HG03432 (cell line): ENCODE data around the gene LAMC1.

Source experiments
- ATAC-seq: cut with Tn5 transposase; IDR thresholded peaks from one replicate; pipeline ENCODE4 v1.9.1; 2021; ENCODE audit warnings: mild to moderate bottlenecking, moderate library complexity; ENCODE audit not compliant: unreplicated experiment

LAMC1 gene

DNA sequence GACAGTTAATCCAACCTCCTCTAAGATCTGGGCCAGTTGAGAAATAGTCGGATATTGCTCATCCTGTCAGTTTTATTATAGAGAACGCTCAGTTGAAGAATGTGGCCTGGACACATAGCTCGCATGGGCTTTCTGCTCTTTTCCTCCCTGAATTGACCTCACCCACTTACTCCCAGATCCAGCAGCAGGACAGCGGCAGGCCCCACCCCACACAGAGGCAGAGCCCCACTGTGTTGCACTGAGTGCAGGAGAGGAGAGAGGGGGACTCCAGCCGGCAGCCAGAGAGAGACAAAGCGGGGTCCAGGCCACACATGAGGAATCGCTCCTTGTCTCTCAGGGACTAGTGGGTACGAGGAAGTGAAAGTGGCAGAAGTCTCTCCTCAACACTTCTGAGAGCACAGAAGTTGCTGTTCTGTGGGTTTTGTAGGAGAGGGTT is 78.6 kb downstream of the LAMC1 start:
- ATAC-seq = peak; percentile 66

GRCh38 chr1:183103147-183103546 is 79.9 kb downstream of the LAMC1 start:
- no peak for ATAC-seq

- no peak for ATAC-seq
Measured at GRCh38 chr1:183103577-183103976, 80.4 kb downstream of the LAMC1 start.

- ATAC-seq = no peak
Measured at GRCh38 chr1:183105449-183105848, 82.2 kb downstream of the LAMC1 start.

DNA sequence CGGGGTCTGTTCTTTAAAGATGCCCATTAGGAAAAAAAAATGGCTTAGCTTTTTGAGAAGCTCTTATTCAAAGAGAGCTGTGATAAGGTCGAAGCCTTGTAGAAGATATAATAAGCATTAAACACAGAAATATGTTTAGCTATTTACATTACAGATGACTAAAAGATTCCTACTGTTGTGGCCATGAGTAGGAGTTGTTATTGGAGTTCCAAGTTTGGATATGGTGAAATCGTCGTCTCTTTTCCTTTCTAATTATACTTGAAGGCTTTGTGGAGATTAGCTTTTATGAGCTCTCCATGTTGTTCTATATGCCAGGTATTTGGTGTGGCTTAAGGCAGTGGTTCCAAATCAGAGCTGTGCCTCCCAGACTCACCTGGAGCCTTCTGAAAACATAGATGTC is 82.9 kb downstream of the LAMC1 start:
- no peak for ATAC-seq

DNA sequence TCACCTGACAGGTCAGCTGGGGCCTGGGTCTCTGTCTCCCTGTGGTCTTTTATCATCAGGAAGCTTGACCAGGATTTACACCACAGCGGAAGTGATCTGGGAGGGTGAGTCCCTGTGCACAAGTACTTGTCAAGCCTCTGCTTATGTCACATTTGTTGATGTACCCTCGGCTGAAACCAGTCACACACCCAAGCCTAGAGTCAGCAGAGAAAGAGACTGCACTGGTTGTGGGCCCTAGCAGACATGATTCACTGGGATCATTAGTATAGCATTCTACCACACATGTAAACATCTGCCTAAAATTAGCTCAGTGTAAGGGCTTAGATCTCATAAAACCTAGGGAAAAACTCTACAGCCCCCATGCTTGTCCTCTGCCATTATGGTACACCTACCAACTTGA is 83.5 kb downstream of the LAMC1 start:
- no peak for ATAC-seq

- no peak for ATAC-seq
Measured at GRCh38 chr1:183110326-183110880, 87.2 kb downstream of the LAMC1 start.

DNA sequence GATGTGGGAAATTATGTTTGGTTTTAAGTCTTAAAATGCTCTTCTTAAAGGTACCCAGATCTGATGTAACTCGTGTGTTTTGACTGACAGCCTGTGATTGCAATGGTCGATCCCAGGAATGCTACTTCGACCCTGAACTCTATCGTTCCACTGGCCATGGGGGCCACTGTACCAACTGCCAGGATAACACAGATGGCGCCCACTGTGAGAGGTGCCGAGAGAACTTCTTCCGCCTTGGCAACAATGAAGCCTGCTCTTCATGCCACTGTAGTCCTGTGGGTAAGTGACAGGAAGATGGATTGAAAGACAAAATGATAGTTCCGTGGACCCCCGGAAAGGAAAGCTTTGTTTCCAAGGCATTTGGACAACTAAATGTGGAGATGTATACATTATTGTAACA is 91.2 kb downstream of the LAMC1 start:
- no peak for ATAC-seq

DNA sequence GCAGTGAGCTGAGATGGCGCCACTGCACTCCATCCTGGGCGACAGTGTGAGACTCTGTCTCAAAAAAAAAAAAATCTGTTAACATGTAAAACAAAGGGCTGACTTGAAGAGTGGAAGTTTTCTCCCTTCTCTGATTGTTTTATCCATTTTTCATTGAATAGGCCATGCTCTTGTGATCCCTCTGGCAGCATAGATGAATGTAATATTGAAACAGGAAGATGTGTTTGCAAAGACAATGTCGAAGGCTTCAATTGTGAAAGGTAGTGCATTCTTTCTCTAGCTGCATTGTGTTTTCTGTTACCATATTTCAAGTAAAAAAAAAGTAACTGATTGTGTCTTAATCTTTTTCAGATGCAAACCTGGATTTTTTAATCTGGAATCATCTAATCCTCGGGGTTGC is 93.2 kb downstream of the LAMC1 start:
- ATAC-seq = no peak

- no peak for ATAC-seq
Measured at GRCh38 chr1:183121609-183122008, 98.4 kb downstream of the LAMC1 start.

DNA sequence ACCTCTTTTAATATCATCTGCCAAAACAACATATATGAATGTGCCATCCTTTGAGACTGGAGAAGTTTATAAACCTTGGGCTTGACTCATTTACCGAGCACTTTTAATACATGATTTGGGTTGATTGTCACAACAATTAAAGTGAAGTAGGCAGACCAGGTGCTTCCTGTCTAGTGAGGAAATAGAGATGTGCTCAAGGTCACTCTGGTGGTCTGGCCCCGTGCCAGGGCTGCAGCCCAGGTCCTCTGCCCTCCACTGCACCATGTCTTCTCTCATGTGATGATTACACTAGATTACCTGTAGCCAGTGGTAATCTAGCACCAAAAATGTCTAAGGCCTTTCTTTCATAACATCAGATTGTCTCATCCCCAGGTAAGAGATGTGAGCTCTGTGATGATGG is 101.0 kb downstream of the LAMC1 start:
- ATAC-seq = no peak

- no peak for ATAC-seq
Measured at GRCh38 chr1:183125279-183125999, 102.2 kb downstream of the LAMC1 start.

GRCh38 chr1:183126000-183126366 is 102.8 kb downstream of the LAMC1 start:
- ATAC-seq = no peak

GRCh38 chr1:183126528-183126927 is 103.3 kb downstream of the LAMC1 start:
- no peak for ATAC-seq

DNA sequence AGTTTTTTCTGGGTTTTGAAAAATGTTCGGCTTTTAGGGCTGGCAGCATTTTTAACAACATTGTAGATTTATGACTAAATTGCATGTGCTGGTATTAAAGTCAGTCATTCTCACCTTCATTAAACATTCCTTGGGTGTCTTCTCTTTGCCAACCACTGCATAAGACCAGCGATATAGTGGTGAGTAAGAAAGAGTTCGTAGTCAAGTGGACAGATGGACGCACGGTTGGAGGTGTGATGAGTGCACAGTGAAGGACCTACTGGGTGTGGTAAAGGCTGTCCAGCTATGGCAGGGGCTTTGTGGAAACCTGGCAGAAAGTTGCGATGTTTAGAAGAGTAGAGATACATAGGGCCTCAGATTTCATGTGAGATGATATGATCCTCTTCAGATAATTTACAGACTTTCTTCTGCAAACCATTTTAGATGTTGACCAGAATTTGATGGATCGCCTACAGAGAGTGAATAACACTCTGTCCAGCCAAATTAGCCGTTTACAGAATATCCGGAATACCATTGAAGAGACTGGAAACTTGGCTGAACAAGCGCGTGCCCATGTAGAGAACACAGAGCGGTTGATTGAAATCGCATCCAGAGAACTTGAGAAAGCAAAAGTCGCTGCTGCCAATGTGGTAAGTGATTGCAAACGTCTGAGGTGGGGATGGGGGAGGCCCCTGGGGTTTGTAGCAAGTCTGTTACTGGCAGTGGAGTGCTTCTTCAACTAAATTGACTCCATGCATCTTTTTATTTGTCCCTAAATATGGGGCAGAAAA is 106.9 kb downstream of the LAMC1 start:
- ATAC-seq = no peak

- no peak for ATAC-seq
Measured at GRCh38 chr1:183131166-183131565, 107.9 kb downstream of the LAMC1 start.

GRCh38 chr1:183135336-183135735 is 112.1 kb downstream of the LAMC1 start:
- no peak for ATAC-seq

- no peak for ATAC-seq
Measured at GRCh38 chr1:183137782-183138181, 114.6 kb downstream of the LAMC1 start.

DNA sequence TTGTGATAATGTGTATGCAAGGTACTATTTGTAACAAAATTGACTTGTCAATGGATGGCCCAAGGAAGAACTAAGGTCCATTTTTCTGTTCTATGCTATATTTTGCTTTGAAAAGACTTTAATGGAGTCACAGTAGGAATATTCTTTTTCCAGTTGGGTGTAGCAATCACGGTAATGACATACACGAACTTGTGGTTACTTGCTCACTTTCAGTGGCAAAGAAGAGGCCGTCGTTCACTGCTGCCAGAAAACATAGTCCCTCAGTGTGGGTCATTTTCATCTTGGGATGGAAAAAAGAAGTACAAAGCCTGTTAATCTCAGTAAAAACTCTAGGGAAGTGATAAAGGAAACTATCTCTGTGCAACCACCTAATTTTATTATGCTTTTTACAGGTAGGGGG is 115.1 kb downstream of the LAMC1 start:
- no peak for ATAC-seq

GRCh38 chr1:183139281-183139942 is 116.2 kb downstream of the LAMC1 start:
- no peak for ATAC-seq

- no peak for ATAC-seq
Measured at GRCh38 chr1:183140633-183141032, 117.4 kb downstream of the LAMC1 start.

- no peak for ATAC-seq
Measured at GRCh38 chr1:183142171-183142570, 119.0 kb downstream of the LAMC1 start.
